Ishikawa (cell line): Measurements from ENCODE around the gene PTPN23.

Experiments
- CEBPB ChIP-seq: IDR thresholded peaks from 2 replicates; pipeline ENCODE4 v1.6.1; 2012
- CREB1 ChIP-seq: IDR thresholded peaks from 2 replicates; pipeline ENCODE4 v1.6.1; 2012; ENCODE audit warnings: low read depth
- EGR1 ChIP-seq: IDR thresholded peaks from 2 replicates; pipeline ENCODE4 v1.6.1; 2012
- EP300 ChIP-seq: IDR thresholded peaks from 2 replicates; pipeline ENCODE4 v1.6.1; 2012; ENCODE audit warnings: borderline replicate concordance
- FOXM1 ChIP-seq: IDR thresholded peaks from 2 replicates; pipeline ENCODE4 v1.6.1; 2012; ENCODE audit warnings: low read depth, borderline replicate concordance
- MAX ChIP-seq: IDR thresholded peaks from 2 replicates; pipeline ENCODE4 v1.6.1; 2012
- NFIC ChIP-seq: IDR thresholded peaks from 2 replicates; pipeline ENCODE4 v1.6.1; 2012
- RAD21 ChIP-seq: IDR thresholded peaks from 2 replicates; pipeline ENCODE4 v1.6.1; 2012; ENCODE audit warnings: low read depth
- REST ChIP-seq: IDR thresholded peaks from 2 replicates; pipeline ENCODE4 v1.6.1; 2012; ENCODE audit warnings: low read depth, mild to moderate bottlenecking
- TAF1 ChIP-seq: IDR thresholded peaks from 2 replicates; pipeline ENCODE4 v1.6.1; 2012; ENCODE audit warnings: low read depth, mild to moderate bottlenecking
- TCF12 ChIP-seq: IDR thresholded peaks from 2 replicates; pipeline ENCODE4 v1.6.1; 2012; ENCODE audit warnings: low read depth
- TEAD4 ChIP-seq: IDR thresholded peaks from 2 replicates; pipeline ENCODE4 v1.6.1; 2012
- YY1 ChIP-seq: IDR thresholded peaks from 2 replicates; pipeline ENCODE4 v1.6.1; 2012; ENCODE audit warnings: low read depth
- ZBTB7A ChIP-seq: IDR thresholded peaks from 2 replicates; pipeline ENCODE4 v1.6.1; 2012; ENCODE audit warnings: low read depth
- TF ChIP-seq, protein P1 (sequence below): IDR thresholded peaks from 2 replicates; pipeline ENCODE4 v1.6.1; 2012

The PTPN23 gene

DNA sequence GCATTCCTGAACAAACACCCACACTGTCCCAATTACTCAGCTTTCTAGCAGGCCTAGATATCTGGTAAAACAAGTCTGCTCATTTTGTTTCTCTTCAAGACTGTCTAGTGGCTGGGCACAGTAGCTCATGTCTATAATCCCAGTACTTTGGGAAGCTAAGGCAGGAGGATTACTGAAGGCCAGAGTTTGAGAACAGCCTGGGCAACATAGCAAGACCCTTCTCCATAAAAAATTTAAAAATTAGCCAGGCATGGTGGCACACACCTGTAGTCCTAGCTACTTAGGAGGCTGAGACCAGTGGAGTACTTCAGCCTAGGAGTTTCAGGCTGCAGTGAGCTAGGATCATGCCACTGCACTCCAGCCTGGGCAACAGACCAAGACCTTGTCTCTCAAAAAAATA lies 6.2 kb upstream of the PTPN23 start:
- TF ChIP-seq EP300: no peak
- no peak for TF ChIP-seq ZBTB7A
- TF ChIP-seq FOXM1: no peak
- TF ChIP-seq, protein P1, sequence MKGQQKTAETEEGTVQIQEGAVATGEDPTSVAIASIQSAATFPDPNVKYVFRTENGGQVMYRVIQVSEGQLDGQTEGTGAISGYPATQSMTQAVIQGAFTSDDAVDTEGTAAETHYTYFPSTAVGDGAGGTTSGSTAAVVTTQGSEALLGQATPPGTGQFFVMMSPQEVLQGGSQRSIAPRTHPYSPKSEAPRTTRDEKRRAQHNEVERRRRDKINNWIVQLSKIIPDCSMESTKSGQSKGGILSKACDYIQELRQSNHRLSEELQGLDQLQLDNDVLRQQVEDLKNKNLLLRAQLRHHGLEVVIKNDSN: no peak
- no peak for TF ChIP-seq RAD21
- no peak for TF ChIP-seq TCF12
- no peak for TF ChIP-seq MAX
- TF ChIP-seq NFIC: no peak
- TF ChIP-seq CREB1: no peak
- no peak for TF ChIP-seq CEBPB
- TF ChIP-seq TEAD4: no peak
- TF ChIP-seq EGR1: no peak
- TF ChIP-seq REST: no peak

- TF ChIP-seq EP300 (no peak), YY1 (no peak), TEAD4 (no peak), REST (no peak), EGR1 (no peak)
- TF ChIP-seq, protein P1: no peak
These were observed 4.4 kb upstream of the PTPN23 start for GRCh38 chr3:47376393-47376792.

DNA sequence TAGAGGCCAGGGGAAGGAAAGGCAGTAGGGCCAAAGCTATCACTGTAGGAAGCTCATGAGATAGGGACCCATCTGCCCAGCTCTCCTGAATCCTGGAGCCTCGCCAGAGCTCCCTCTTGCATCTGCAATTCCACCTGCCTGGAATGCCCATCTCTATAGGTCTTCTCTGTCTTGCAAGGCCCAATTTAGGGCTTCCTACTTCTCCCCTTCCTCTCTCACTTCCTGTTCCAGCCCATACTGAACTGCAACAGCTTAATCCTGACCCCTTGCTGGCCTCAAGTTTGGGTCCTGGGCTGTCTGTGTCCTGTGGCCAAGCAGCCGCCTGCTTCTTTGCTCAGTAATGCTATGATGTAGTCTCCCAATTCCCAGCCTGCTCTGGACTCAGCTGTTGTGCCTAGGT lies 3.6 kb upstream of the PTPN23 start:
- no peak for TF ChIP-seq MAX
- no peak for TF ChIP-seq NFIC
- no peak for TF ChIP-seq EP300
- TF ChIP-seq ZBTB7A: no peak

- TF ChIP-seq FOXM1 (no peak), TEAD4 (no peak), CEBPB (no peak), YY1 (no peak), EP300 (no peak)
- TF ChIP-seq, protein P1: no peak
These were observed 2.0 kb upstream of the PTPN23 start for GRCh38 chr3:47378869-47379268.

- TF ChIP-seq ZBTB7A (no peak), TAF1 (no peak), RAD21 (no peak), YY1 (no peak)
- TF ChIP-seq, protein P1: no peak
These were observed 1.4 kb upstream of the PTPN23 start for GRCh38 chr3:47379411-47379899.

- TF ChIP-seq, protein P1: no peak
- TF ChIP-seq MAX (no peak), RAD21 (no peak), CREB1 (no peak), TEAD4 (no peak), EGR1 (no peak), NFIC (no peak), EP300 (no peak), TCF12 (no peak), CEBPB (no peak), TAF1 (no peak), YY1 (no peak), REST (no peak), ZBTB7A (no peak), FOXM1 (no peak)
These were observed 708 bp upstream of the PTPN23 start for GRCh38 chr3:47380026-47380600.
